ENCODE data around the gene RAPGEF6. TPM values are rescaled to one million over a fixed set of nuclear protein-coding genes. Genes with fewer than 3 reads are reported as not detected.
"Not testable (repeated sequence)": the region's sequence is repeated elsewhere in the genome, so short reads cannot be mapped to it uniquely, and the experiment has no call there.

Gene RAPGEF6
- total RNA-seq, 2 donors from 2014 or later, result 8.6 to 13.0 TPM

GRCh38 chr5:131630208-131630962 is 4.6 kb downstream of the RAPGEF6 start:
- Histone ChIP-seq H3K27me3 (no peaks in the 10 kb centered on the region), H3K4me3 (no peak overlapping the region), H3K9me3 (no peaks in the 10 kb centered on the region), H3K4me1 (peaks cover 35% of the 10 kb centered on the region), H3K27ac (no peak overlapping the region), H3K36me3 (replicated peaks in 1 of 2; ENCODE audit: insufficient read depth in 1 of 2, low read depth in 2 of 2) (no peaks in the 10 kb centered on the region)
- ATAC-seq (no peak), DNase-seq (no peak)
- no peak for TF ChIP-seq POLR2A (IDR thresholded peaks at IDR 0.05)
- no peak for TF ChIP-seq CTCF (IDR thresholded peaks at IDR 0.05)
- intact Hi-C loops (cut with DNase I), result no loop called here
- 35 to 37% methylated on average over 4 of the region's 4 CpGs for WGBS, 2 donors

GRCh38 chr5:131628990-131629389 is 6.0 kb downstream of the RAPGEF6 start:
- TF ChIP-seq POLR2A (IDR thresholded peaks at IDR 0.05) (no peak), CTCF (IDR thresholded peaks at IDR 0.05) (no peak)

GRCh38 chr5:131627207-131627865 is 7.7 kb downstream of the RAPGEF6 start:
- Histone ChIP-seq H3K4me1 (peaks cover 18% of the 10 kb centered on the region), H3K27me3 (no peaks in the 10 kb centered on the region), H3K36me3 (replicated peaks in 1 of 2; ENCODE audit: insufficient read depth in 1 of 2, low read depth in 2 of 2) (no peaks in the 10 kb centered on the region), H3K9me3 (no peaks in the 10 kb centered on the region), H3K4me3 (no peak overlapping the region), H3K27ac (no peak overlapping the region)
- DNase-seq (no peak), ATAC-seq (no peak)
- intact Hi-C loops (cut with DNase I), result no loop called here
- TF ChIP-seq CTCF (IDR thresholded peaks at IDR 0.05) (no peak), POLR2A (IDR thresholded peaks at IDR 0.05) (no peak)
- WGBS, 2 donors, result 84 to 86% methylated on average over 4 of the region's 4 CpGs

More at GRCh38 chr5:131628990-131629389, 6.0 kb downstream of the RAPGEF6 start:
- H3K4me3 ChIP-seq, result no peak overlapping the region
- ATAC-seq (no peak), DNase-seq (no peak)
- H3K9me3 ChIP-seq, result no peaks in the 10 kb centered on the region
- intact Hi-C loops (cut with DNase I), result no loop called here
- H3K27ac ChIP-seq, result no peak overlapping the region
- no peaks in the 10 kb centered on the region for H3K27me3 ChIP-seq
- H3K4me1 ChIP-seq, result peaks cover 33% of the 10 kb centered on the region
- no peaks in the 10 kb centered on the region for H3K36me3 ChIP-seq (replicated peaks in 1 of 2; ENCODE audit: insufficient read depth in 1 of 2, low read depth in 2 of 2)
- WGBS, 2 donors, result 89 to 91% methylated on average over 1 of the region's 1 CpG

GRCh38 chr5:131622633-131623032 is 12.4 kb downstream of the RAPGEF6 start:
- Histone ChIP-seq H3K27ac (no peak overlapping the region), H3K36me3 (replicated peaks in 1 of 2; ENCODE audit: insufficient read depth in 1 of 2, low read depth in 2 of 2) (no peaks in the 10 kb centered on the region), H3K27me3 (no peaks in the 10 kb centered on the region), H3K9me3 (no peaks in the 10 kb centered on the region), H3K4me1 (peaks cover 23% of the 10 kb centered on the region), H3K4me3 (no peak overlapping the region)
- TF ChIP-seq CTCF (IDR thresholded peaks at IDR 0.05), result no peak
- TF ChIP-seq POLR2A (IDR thresholded peaks at IDR 0.05), result no peak
- WGBS, 2 donors, result 86 to 91% methylated on average over 2 of the region's 2 CpGs
- no peak for ATAC-seq
- no peak for DNase-seq
- intact Hi-C loops (cut with DNase I), result no loop called here

GRCh38 chr5:131621164-131621563 is 13.9 kb downstream of the RAPGEF6 start:
- intact Hi-C loops (cut with DNase I); ATAC-seq; H3K4me3 ChIP-seq; H3K27ac ChIP-seq; DNase-seq; H3K27me3 ChIP-seq; H3K36me3 ChIP-seq (replicated peaks in 1 of 2; ENCODE audit: insufficient read depth in 1 of 2, low read depth in 2 of 2); H3K9me3 ChIP-seq: not testable (repeated sequence)
- peaks cover 28% of the 10 kb centered on the region for H3K4me1 ChIP-seq
- 93 to 98% methylated on average over 2 of the region's 2 CpGs for WGBS, 2 donors

Measured in body of pancreas (tissue), 4 donors.